GF-D8 (cell line): Measurements from ENCODE around the gene KLF11.

Source experiments
- DNase-seq: peaks from one replicate; lab custom pipeline; 2025; lab: John Stamatoyannopoulos, UW

The KLF11 gene

GRCh38 chr2:10042301-10043161 lies 819 bp upstream of the KLF11 start:
- DNase-seq = peak; percentile 21

- DNase-seq = peak; percentile 86
These were observed 704 bp downstream of the KLF11 start for GRCh38 chr2:10043906-10044601.

GRCh38 chr2:10045561-10046355 lies 2.4 kb downstream of the KLF11 start:
- no peak for DNase-seq

- DNase-seq = no peak
These were observed 3.6 kb downstream of the KLF11 start for GRCh38 chr2:10046931-10047330.

GRCh38 chr2:10047616-10048500 lies 4.5 kb downstream of the KLF11 start:
- DNase-seq = no peak

- peak; percentile 2 for DNase-seq
These were observed 5.3 kb downstream of the KLF11 start for GRCh38 chr2:10048501-10049171.

GRCh38 chr2:10052216-10052615 lies 8.9 kb downstream of the KLF11 start:
- DNase-seq = no peak

GRCh38 chr2:10053351-10053750 lies 10.0 kb downstream of the KLF11 start:
- DNase-seq = no peak

GRCh38 chr2:10054424-10054823 lies 11.1 kb downstream of the KLF11 start:
- DNase-seq = no peak

- DNase-seq = no peak
These were observed 11.6 kb downstream of the KLF11 start for GRCh38 chr2:10054976-10055375.

- DNase-seq = no peak
These were observed 13.1 kb downstream of the KLF11 start for GRCh38 chr2:10056439-10056838.

- DNase-seq = no peak
These were observed 14.1 kb downstream of the KLF11 start for GRCh38 chr2:10057231-10058107.

GRCh38 chr2:10058251-10059015 lies 15.1 kb downstream of the KLF11 start:
- no peak for DNase-seq

GRCh38 chr2:10059016-10059351 lies 15.6 kb downstream of the KLF11 start:
- DNase-seq = no peak

- DNase-seq = no peak
These were observed 16.4 kb downstream of the KLF11 start for GRCh38 chr2:10059552-10060335.

GRCh38 chr2:10061221-10061925 lies 18.0 kb downstream of the KLF11 start:
- DNase-seq = no peak

GRCh38 chr2:10062931-10063365 lies 19.6 kb downstream of the KLF11 start:
- DNase-seq = no peak

- DNase-seq = no peak
These were observed 20.2 kb downstream of the KLF11 start for GRCh38 chr2:10063566-10063965.
